Stimulated activated CD4-positive, alpha-beta T cell treated with anti-CD3 and anti-CD28 coated beads, Interleukin-12 subunit alpha, Interleukin-12 subunit beta, amount 100 ng/mL, for 24 hours (primary cell): Measurements from ENCODE around the gene PRKCE.

Experiments
- DNase-seq, 2 experiments: peaks; one replicate each; pipeline ENCODE4 v3.0.0-alpha.2; 2020; ENCODE audit warnings: low read depth in 2 of 2

PRKCE gene

GRCh38 chr2:46165916-46166315, 514.4 kb downstream of the PRKCE start:
- DNase-seq, result no peak

- DNase-seq, result no peak
Observed at GRCh38 chr2:46167406-46167805, 515.9 kb downstream of the PRKCE start.

- no peak for DNase-seq
Observed at GRCh38 chr2:46167924-46168323, 516.4 kb downstream of the PRKCE start.

GRCh38 chr2:46169467-46169866, 518.0 kb downstream of the PRKCE start:
- DNase-seq, result no peak

DNA sequence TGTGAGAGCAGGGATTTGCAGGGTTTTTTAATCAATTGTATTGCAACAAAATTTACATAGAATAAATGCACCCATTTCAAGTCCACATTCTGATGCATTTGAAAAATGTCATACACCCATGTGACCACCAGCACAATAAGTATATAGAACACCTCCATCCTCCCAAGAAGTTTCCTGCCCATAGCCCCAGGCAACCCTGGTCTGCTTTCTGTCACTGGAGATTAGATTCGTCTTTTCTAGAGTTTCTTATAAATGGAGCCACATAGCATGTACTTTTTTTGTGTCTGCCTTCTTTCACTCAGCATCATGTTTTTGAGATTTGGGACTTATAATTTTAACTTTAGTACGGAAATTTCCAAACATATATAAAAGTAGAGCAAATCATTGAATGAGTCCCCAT, 518.6 kb downstream of the PRKCE start:
- DNase-seq, result no peak

DNA sequence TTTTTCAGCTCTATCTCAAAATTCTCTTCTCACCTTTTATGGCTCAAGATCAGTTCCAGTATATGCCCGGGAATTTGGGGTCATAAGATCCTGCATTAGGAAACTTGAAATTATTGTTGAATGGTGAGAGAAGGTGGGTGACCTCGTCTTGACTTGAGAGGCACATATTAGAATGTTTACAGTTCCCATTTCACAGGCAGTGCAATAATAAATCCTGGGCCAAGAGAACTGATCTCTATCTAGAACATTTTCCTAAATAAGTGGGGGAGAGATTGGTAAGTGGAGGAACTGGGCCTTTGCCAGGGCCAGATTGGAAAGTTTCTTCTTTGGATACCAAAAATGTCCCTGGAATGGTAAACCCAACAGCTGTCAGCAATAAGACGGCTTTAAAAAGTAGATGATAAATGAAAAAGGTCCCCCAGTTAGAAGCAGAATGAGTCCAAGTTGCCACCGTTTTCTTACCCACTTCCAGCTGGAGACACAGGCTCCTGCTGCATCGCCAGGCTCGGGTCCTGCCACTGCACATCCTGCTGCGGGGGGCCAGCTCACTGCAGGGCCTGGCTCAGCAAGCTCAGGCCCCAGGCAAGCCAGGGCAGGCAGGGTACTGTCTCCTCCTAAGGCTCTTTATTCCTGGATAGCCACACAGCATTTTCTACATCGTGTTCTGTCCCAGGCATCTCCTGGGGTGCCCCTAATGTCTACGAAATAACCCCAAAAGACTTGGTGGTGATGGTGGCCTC, 519.3 kb downstream of the PRKCE start:
- no peak for DNase-seq

- DNase-seq, result no peak
Observed at GRCh38 chr2:46171411-46171953, 520.0 kb downstream of the PRKCE start.

GRCh38 chr2:46171996-46172546, 520.6 kb downstream of the PRKCE start:
- no peak for DNase-seq

GRCh38 chr2:46173030-46173429, 521.6 kb downstream of the PRKCE start:
- DNase-seq, result no peak

- no peak for DNase-seq
Observed at GRCh38 chr2:46173636-46174250, 522.3 kb downstream of the PRKCE start.

DNA sequence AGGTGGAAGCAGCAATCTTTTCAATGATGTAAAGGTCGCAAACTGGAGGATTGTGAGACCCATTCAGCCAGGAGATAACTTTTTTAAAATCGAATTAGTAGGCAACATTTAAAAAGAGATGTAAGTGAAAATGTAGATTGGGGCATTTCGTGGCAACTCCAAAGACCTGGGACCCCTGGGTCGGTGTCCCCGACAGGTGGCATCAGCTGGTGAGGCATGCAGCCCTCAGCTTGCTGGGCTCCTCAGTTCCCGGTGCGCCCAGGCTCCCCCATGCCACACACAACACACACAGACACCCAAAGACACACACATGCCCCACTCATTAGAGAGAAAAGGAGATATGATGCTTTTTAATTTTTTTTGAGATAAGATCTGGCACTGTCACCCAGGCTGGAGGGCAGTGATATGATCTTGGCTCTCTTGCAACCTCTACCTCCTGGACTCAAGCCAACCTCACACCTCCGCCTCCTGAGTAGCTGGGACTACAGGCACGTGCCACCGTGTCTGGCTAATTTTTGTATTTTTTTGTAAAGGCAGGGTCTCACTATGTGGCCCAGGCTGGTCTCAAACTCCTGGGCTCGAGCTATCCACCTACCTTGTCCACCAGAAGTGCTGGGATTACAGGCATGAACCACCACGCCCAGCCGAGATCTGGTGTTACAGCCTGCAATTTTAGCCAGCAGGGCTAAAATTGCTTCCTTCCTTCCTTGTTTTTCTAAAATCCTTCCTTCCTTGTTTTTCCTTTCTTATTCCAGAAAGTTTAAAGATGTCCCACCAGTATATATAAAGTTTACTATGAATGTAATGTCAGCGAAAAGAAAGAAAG, 523.1 kb downstream of the PRKCE start:
- no peak for DNase-seq

- DNase-seq, result no peak
Observed at GRCh38 chr2:46175419-46175818, 523.9 kb downstream of the PRKCE start.

GRCh38 chr2:46177461-46178089, 526.1 kb downstream of the PRKCE start:
- DNase-seq, result no peak

DNA sequence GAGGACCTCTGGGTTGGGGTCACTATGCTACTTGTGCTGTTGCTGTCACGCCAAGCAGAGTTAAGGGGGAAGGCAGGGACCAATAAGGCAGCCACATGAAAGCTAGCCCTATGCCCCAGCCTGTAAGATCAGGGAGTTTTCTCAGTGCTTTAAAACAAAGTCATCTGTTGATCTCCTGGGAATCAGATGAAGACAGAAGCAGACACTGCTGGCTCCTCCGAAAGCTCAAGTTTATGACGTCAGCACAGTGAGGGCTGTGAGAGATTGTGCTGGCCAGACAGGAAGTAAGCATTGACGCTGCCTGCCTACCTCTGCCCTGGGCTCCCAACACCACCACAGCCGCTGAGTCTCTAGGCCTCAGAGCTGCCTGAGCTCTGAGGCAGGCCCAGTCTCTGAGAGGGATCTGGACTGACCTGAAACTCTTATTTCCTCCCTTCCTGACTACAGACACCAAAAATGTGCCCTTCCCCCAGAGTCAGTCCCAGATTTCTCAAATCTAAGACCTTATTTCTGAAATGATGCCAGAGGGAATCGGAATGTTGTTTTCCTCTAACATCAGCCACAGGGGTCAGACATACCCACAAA, 527.7 kb downstream of the PRKCE start:
- peak; percentile 5 to 12 for DNase-seq

DNA sequence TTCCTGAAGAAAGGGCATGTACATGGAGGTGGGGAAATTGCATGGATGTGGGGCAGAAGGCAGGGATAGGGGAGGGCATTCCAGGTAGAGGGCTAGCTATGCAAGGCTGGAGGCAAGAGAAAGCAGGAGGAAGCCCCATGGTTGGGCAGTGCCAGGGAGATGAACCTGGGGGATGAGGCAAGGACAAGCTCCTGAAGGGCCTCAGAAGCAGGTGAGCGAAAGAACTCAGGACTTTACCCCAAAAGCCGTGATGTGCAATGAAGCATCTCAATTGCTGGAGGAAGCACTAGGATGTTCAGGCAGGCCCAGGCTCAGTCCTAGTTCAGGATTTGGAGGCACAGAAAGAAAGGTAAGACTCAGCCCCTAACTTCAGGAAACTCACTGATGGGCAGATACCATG, 528.7 kb downstream of the PRKCE start:
- DNase-seq, result no peak

- DNase-seq, result no peak
Observed at GRCh38 chr2:46181306-46181705, 529.8 kb downstream of the PRKCE start.

DNA sequence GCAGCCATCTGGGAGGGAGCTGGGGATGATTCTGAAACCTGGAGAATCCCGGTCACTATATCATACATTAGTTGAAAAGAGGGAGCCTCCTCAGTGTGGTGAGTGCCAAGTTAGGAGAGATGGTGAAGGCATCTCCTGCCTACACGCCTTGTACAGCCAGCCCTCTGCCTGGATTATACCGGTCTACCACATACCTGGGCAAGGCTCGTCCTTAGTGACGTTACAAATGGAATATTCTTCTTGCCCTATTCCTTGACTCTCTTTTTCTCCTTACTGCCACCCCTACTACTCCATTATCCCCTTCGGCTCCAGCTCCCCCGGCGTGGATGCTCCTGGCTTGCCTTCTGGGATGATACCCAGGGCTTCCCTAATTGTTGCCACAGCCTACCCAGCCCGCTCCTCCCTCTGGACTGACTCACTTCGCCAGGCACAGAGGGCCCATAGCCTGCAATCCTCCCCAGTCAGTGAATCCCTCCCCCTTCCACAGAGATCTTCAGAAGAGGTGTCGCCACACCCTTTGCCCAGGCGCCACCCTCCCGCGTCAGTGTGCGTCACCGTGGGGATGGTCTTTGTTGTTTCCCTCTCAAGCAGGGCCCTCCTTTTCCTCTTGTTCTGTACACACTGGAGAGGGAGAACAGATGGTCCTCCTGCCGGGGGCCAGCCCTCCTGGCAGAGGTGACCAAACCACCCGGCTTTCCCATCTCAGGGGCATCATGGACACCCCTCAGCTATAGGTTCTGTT, 530.5 kb downstream of the PRKCE start:
- no peak for DNase-seq

DNA sequence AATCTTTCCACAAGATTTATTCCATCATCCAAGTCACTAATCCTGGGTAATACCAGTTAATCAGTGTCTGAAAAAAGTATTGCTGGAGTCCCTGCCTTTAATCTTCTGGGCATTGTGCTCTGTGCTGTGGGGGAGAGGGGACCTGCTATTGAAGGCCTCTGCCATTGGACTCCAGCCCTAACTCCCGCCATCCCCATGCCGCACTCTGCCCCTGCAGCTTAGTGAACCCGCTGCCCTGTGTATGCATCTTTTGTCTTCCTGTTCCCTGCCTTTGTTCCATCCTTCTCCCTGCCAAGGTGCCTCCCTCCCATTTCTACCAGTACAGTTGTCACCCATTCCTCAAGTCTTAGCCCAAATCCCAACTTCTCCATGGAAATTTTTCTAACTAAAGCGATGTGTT, 532.0 kb downstream of the PRKCE start:
- no peak for DNase-seq

DNA sequence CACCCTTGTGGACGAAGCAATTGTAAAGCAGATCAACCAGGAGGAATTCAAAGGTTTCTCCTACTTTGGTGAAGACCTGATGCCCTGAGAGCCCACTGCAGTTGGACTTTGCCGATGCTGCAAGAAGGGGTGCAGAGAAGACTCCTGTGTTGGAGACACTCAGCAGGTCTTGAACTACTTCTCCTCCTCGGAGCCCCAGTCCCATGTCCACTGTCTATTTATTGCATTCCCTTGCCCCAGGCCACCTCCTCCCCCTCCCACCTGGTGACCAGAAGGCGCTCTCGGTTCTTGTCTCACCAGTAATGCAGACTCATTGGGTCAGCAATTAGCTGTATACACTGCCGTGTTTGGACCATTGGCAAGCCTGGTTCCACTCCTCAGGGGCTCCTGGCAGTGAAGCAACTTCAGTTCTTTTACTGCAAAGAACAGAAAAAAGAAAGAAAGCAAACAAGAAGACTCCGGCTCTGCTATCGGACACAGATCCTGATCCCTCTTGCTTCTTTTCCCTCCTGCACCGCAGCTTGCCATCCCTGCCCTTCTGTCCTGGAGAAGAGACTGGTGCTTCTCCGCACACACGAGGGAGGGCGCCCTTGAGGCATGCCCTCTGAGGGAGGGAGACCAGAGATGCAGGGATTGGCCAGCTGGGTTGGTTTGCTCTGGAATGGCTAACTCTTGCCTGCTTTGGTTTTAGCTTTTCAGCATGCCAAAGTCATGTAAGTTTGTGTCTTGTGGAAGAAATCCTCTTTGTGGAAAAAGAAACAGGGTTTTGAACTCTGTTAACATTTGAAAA, 533.5 kb downstream of the PRKCE start:
- no peak for DNase-seq

GRCh38 chr2:46187112-46187618, 535.7 kb downstream of the PRKCE start:
- peak; percentile 5 to 15 for DNase-seq
